Stimulated activated CD4-positive, alpha-beta T cell treated with anti-CD3 and anti-CD28 coated beads, Interleukin-1b, Interleukin-23, amount 100 ng/mL, for 1 hour (primary cell): ENCODE results near the gene TAT.
"Not testable (repeated sequence)": the region's sequence is repeated elsewhere in the genome, so short reads cannot be mapped to it uniquely, and the experiment has no call there.

Experiments
- DNase-seq, 2 donors: peaks; one replicate each; pipeline ENCODE4 v3.0.0-alpha.2; 2020; ENCODE audit warnings: low read depth in 2 of 2

TAT gene

DNA sequence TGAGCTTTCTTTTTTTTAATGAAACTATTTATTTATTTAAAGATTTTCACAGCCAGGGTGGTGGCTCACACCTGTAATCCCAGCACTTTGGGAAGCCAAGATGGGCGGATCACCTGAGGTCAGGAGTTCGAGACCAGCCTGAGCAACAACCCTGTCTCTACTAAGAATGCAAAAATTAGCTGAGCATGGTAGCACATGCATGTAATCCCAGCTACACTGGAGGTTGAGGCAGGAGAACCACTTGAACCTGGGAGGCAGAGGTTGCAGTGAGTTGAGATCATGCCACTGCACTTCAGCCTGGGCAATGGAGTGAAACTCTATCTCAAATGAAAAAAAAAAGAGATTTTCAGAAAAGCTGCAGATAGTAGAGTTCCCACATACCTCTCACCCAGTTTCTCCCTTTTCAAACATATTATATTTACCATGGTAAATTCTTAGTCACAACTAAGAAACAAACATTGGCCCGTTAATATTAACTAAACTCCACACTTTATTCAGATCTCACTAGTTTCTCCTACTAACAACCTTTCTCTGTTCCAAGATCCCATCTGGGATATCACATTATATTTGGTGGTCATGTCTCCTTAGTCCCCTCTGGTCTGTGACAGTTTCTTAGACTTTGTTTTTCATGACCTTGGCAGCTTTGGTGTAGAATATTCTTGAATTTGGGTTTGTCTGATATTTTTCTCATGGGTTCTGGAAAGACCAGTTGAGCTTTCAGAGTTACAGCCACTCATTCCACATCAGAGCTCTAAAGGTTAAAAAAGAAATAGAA, 7.8 kb upstream of the TAT start:
- DNase-seq, result no peak

DNA sequence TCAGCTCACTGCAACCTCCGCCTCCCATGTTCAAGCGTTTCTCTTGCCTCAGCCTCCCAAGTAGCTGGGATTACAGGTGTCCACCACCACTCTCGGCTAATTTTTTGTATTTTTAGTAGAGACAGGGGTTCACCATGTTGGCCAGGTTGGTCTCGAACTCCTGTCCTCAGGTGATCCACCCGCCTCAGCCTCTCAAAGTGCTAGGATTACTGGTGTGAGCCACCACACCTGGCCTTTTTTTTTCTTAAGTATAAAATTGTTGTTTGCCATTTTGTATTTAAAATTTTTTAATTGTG, 5.6 kb upstream of the TAT start:
- not testable (repeated sequence) for DNase-seq

DNA sequence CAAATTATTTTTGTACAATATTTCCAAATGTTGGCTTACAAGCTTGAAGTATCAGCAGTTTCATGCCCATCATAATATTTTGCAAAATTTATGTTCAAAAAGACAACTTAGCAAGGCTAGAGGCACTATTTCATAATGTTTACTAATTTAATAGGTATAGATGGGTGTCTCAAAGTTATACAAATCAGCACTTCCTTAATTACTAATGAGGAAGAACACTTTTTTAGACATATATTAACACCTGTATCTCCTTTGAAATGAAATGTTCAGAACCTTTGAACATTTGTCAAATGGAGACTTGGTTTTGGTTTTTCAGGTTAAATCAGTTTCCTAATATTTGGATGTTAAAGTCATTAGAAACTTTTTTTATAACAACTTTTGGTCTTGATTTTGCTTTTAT, 2.2 kb downstream of the TAT start:
- DNase-seq, result no peak

DNA sequence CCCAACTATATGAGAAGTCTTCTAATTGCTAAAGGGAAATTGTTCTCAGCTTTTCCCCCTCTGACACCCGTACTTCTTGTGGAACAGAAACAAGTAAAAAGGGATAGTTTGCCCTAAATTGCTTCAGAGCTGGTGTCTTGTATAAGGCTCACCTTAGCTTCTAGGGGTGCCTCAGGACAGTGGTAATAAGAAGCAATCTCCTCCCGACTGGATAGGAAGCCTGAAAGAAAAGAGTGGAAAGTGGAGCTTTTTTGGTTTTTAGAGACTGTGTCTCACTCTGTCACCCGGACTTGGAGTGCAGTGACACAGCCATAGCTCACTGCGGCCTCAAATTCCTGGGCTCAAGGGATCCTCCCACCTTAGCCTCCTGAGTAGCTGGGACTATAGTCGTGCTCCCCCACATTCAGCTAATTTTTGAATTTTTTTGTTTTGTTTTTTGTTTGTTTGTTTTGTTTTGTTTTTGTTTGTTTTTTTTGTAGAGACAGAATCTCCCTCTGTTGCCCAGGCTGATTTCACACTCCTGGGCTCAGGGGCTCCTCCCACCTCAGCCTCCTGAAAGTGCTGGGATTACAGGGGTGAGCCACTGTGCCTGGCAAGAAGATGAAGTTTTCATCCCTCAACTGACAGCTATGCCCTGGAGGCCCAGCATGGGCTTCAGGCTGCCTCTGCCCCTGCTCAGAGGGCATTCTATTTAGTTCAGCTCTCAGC, 3.4 kb downstream of the TAT start:
- DNase-seq, result no peak

GRCh38 chr16:71572497-71573116, 4.3 kb downstream of the TAT start:
- no peak for DNase-seq

DNA sequence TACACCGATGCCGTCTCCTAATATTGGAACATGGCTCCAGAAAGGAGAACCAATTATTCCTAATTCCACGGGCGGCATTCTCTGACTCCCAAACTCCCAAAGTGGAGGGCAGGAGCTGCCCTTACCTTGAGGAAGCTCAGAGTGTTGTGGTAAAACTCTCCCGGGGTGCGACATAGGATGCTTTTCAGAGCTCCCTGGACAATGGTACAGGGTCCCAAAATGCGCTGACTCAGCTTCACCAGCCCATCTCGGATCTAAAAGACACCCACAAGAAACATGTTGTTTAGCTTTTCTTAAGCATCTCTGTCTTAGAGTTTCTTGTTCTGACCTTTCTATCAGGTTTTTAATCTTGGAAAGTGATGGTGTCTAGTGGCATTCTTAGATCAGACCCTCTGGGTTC, 6.7 kb downstream of the TAT start:
- DNase-seq, result no peak

GRCh38 chr16:71569621-71570020, 7.3 kb downstream of the TAT start:
- no peak for DNase-seq

- DNase-seq, result no peak
Measured at GRCh38 chr16:71568551-71568950, 8.3 kb downstream of the TAT start.

- DNase-seq, result no peak
Measured at GRCh38 chr16:71567931-71568330, 9.0 kb downstream of the TAT start.

DNA sequence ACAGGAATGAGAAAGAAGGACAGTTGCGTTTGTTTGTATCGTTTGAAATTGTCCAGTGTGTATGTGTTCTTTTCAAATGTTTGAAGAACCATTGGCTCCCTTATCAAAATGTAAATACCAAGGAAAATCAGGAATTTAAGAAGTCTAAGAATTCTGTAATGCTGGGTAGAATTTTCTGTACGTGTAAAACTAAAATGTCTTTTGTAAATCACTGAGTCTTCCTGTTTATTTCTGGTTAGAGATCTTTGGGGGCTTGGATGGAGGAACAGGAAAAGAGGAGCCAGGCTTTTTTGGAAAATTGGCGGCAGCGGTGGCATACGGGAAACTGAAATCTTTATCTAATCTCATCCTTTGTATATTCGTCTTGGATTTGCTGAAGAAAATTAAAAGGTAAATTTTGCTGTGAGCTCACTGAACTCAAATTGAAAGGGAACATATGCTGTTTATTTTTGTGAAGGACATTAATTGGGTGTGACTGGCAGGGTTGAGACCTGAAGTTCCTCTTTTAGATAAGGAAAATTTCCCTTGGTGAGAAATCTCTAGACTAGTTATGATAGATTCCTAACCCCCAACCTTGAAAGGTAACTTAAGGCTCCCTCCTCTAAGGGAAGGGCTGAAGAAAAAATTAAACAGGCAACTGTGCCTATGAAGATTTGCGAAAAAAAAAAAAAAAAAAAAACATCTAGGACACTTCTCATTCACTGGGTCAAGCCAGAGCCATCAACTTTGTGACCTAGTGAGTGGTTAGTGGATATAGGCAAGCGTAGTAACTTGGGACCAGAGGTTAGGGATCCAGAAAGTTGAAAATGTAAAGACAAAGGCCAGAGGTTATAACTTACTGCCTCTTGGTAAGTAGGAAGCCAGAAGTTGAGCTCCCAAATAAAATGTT, 10.8 kb downstream of the TAT start:
- DNase-seq, result no peak

- DNase-seq, result no peak
Measured at GRCh38 chr16:71564335-71564967, 12.4 kb downstream of the TAT start.

DNA sequence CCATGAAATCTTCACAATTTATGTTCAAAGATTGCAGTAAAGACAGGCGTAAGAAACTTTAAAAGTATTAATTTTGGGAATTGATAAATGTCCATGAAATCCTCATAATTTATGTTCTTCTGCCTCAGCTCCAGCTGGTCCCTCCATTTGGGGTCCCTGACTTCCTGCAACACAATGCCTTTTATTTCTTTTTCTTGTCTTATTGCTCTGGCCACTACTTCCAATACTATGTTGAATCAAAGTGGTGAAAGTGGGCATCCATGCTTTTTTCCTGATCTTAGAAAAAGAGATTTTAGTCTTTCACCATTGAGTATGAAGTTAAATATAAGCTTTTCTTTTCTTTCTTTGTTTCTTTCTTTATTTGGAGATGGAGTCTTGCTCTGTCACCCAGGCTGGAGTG, 14.3 kb downstream of the TAT start:
- DNase-seq, result no peak

DNA sequence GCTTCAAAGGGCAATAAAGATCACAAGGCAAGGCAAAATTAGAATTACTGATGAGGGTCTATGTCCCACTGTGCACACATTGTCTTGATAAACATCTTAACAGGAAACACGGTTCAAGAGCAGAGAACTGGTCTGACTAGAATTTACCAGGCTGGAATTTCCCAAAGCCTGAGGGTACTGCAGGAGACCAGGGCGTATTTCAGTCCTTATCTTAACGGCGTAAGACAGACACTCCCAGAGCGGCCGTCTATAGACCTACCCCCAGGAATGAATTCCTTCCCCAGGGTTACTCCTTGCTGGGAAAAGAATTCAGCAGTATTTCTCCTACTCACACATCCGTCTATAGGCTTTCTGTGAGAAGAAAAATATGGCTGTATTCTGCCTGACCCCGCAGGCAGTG, 15.0 kb downstream of the TAT start:
- DNase-seq, result not testable (repeated sequence)

GRCh38 chr16:71559855-71560254, 17.0 kb downstream of the TAT start:
- DNase-seq, result no peak

- DNase-seq, result no peak
Measured at GRCh38 chr16:71557954-71558582, 18.8 kb downstream of the TAT start.

DNA sequence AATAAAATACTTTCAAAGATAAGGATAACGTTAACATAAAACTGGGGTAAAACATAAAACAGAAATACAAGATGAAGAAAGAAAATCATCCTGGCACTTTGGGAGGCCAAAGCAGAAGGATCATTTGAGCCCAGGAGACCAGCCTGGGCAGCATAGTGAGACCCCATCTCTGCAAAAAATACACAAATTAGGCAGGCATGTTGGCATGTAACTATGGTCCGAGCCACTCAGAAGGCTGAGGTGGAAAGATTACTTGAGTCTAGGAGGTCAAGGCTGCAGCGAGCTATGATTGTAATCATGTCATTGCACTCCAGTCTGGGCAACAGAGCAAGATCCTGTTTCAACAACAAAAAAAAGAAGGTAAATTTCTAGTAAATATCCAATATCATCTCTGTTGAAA, 19.6 kb downstream of the TAT start:
- DNase-seq, result no peak

DNA sequence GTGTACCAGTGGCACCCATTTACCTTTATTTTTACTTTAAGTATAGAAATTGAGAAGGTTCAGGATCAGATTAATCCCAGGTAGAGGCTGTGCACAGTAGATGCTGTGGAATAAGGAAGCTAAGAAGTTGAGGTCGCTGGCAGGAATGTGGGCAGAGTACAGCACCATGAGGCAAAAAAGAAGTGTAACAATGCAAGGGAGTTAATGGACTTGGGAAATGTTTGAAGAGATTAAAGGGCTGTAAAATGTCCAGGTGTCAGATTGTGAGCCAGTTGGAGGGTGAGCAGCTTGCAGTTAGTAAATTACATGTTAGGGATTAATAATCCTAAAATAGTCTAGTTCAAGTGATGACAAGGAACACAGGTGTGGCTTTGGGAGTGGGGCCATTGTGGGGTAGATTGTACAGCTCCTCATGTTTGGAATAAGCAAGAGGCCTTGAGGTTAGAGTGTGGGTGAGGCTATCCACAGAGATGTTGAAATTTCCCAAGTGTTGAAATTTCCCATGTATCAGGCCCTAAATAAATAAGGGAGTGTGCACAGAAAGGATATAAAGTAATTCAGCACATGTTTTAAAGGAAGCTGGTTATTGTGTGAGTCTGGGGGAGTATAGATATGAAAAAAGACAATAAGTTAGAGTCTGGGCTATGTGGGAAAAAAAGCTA, 21.5 kb downstream of the TAT start:
- DNase-seq, result no peak

DNA sequence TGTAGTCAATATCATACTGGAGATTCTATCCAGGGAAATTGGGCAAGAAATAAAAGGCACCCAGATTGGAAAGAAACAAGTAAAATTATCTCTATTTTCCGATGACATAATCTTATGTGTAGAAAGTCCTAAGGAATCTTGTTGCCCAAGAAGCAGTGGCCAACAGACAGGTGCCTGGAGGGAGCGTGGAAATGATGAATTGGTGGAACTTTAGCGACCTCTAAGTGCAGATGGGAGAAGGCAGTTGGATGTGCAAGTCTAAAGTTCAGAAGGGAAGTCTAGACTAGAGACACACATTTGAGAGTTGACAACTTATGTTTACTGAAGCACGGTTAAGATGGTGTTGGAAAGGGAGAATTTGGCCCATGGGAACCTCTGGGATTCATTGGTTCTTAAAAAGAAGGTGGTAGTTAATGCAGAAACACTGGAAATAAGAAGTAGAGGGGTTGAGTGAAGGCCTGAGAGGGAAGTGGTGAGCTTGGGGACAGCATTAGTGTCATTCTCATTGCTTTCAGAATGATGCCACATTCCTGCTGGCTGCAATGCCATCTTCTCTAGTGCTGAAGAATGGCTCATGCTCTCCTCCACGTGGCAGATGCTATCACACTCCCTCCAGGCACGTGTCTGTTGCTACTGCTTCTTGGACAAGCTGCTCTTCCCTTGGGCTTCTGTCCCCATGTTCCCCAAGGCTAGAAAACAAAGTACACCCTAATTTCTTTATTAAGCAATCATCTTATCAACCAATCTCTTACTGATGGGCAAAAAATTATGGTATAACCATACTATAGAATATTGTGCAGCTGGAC, 24.0 kb downstream of the TAT start:
- DNase-seq, result no peak

DNA sequence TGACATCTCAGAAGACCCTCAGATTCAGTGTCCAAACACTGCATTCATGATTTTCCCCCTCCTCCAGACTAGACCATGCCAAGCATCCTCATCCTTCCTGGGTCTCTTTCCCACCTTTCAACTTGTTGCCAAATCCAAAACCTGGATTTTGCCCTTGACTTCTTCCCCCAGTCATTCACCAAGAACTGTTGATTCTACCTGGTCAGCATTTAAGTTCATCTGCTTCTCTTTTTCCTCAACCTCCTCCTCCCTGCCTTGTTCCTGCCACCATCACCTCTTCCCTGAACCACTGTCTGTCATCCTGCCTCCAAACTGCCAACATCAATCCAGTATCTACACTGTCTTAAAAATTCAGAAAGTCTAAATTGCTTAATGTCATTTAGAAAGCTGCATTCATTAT, 29.7 kb downstream of the TAT start:
- no peak for DNase-seq

- DNase-seq, result peak in 1 of 2 donors; percentile 14
Measured at GRCh38 chr16:71542377-71542776, 34.5 kb downstream of the TAT start.
